ENCODE measurements around the gene RNASE7. TPM values are rescaled to one million over a fixed set of nuclear protein-coding genes. Genes with fewer than 3 reads are reported as not detected.
"Not testable (repeated sequence)": the region's sequence is repeated elsewhere in the genome, so short reads cannot be mapped to it uniquely, and the experiment has no call there.

The RNASE7 gene
- total and polyA plus RNA-seq, 4 donors = 0.12 TPM; not detected in 3

DNA sequence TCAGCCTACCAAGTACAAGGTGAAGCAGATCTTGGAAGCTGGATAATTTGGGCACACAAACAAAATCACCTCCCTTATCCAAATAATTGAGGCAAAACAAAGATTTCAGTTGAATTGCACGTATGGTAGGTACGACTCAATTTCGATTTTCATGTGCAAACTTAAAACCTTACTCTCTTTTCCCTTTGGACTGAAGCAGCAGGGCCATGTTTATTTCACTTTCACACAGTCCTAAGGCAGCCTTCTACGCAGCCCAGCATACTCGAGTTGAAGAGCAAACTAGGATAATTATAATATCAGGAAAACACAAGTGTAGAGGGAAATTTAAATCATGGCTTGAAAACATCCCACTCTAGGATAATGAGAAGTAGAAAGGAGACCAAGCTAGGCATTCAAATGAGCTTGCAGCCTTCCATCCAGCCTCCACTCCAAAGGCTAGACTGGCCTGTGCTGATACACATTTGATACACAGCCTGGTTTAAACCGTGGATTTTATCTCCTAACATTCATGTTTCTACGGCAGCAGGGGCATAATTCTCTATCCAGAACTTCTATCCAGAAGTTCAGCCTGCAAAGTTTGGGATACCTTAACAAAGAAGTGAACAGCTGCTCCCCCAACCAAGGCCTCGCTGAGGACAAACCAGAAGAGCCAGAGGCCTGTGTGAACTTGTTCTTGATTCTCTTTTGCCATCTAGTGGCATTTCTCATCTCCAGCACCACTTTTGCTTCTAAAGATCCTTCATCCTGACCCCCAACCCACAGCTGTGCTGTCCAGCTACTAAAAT is 2.4 kb upstream of the RNASE7 start:
- Histone ChIP-seq H3K27ac (ENCODE audit: low read depth, low read length) (peak overlapping the region; percentile 79), H3K36me3 (ENCODE audit: control insufficient read depth, insufficient read depth, low read length) (no peaks in the 10 kb centered on the region), H3K4me3 (ENCODE audit: low read depth, low read length) (peak overlapping the region; percentile 11), H3K27me3 (ENCODE audit: control insufficient read depth, insufficient read depth, low read length) (no peaks in the 10 kb centered on the region), H3K9me3 (ENCODE audit: control insufficient read depth, insufficient read depth, low read length) (no peaks in the 10 kb centered on the region), H3K4me1 (ENCODE audit: control insufficient read depth, insufficient read depth, low read length) (peaks cover 35% of the 10 kb centered on the region)
- 35% methylated on average over 6 of the region's 8 CpGs for WGBS (ENCODE audit: insufficient coverage)
- DNase-seq (ENCODE audit: low read depth in 4 of 6, low spot score in 6 of 6) = peak in 5 of 6 donors; percentile 61 to 89 (median 68)

GRCh38 chr14:21040370-21040925 is 1.7 kb upstream of the RNASE7 start:
- WGBS (ENCODE audit: insufficient coverage) = 75% methylated on average over 7 of the region's 8 CpGs
- Histone ChIP-seq H3K4me1 (ENCODE audit: control insufficient read depth, insufficient read depth, low read length) (peaks cover 35% of the 10 kb centered on the region), H3K27me3 (ENCODE audit: control insufficient read depth, insufficient read depth, low read length) (no peaks in the 10 kb centered on the region), H3K27ac (ENCODE audit: low read depth, low read length) (no peak overlapping the region), H3K4me3 (ENCODE audit: low read depth, low read length) (no peak overlapping the region), H3K36me3 (ENCODE audit: control insufficient read depth, insufficient read depth, low read length) (no peaks in the 10 kb centered on the region), H3K9me3 (ENCODE audit: control insufficient read depth, insufficient read depth, low read length) (no peaks in the 10 kb centered on the region)
- no peak for DNase-seq (ENCODE audit: low read depth in 4 of 6, low spot score in 6 of 6)

GRCh38 chr14:21040941-21041340 is 1.2 kb upstream of the RNASE7 start:
- H3K4me1 ChIP-seq (ENCODE audit: control insufficient read depth, insufficient read depth, low read length) = peaks cover 35% of the 10 kb centered on the region
- not testable (repeated sequence) for H3K36me3 ChIP-seq (ENCODE audit: control insufficient read depth, insufficient read depth, low read length); H3K4me3 ChIP-seq (ENCODE audit: low read depth, low read length); H3K9me3 ChIP-seq (ENCODE audit: control insufficient read depth, insufficient read depth, low read length); H3K27me3 ChIP-seq (ENCODE audit: control insufficient read depth, insufficient read depth, low read length); H3K27ac ChIP-seq (ENCODE audit: low read depth, low read length); DNase-seq (ENCODE audit: low read depth in 4 of 6, low spot score in 6 of 6)
- 94% methylated on average over 2 of the region's 3 CpGs for WGBS (ENCODE audit: insufficient coverage)

DNA sequence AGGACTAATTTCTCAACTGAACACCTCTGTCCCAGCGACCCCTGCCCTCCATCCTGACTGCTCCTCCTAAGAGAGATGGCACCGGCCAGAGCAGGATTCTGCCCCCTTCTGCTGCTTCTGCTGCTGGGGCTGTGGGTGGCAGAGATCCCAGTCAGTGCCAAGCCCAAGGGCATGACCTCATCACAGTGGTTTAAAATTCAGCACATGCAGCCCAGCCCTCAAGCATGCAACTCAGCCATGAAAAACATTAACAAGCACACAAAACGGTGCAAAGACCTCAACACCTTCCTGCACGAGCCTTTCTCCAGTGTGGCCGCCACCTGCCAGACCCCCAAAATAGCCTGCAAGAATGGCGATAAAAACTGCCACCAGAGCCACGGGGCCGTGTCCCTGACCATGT is 756 bp downstream of the RNASE7 start:
- peaks cover 28% of the 10 kb centered on the region for H3K4me1 ChIP-seq (ENCODE audit: control insufficient read depth, insufficient read depth, low read length)
- no peaks in the 10 kb centered on the region for H3K36me3 ChIP-seq (ENCODE audit: control insufficient read depth, insufficient read depth, low read length)
- no peak overlapping the region for H3K27ac ChIP-seq (ENCODE audit: low read depth, low read length)
- no peaks in the 10 kb centered on the region for H3K9me3 ChIP-seq (ENCODE audit: control insufficient read depth, insufficient read depth, low read length)
- DNase-seq (ENCODE audit: low read depth in 4 of 6, low spot score in 6 of 6) = peak in 1 of 6 donors; percentile 20
- WGBS (ENCODE audit: insufficient coverage) = 53% methylated on average over 8 of the region's 8 CpGs
- no peaks in the 10 kb centered on the region for H3K27me3 ChIP-seq (ENCODE audit: control insufficient read depth, insufficient read depth, low read length)
- H3K4me3 ChIP-seq (ENCODE audit: low read depth, low read length) = no peak overlapping the region

GRCh38 chr14:21043387-21043973 is 1.3 kb downstream of the RNASE7 start:
- 46% methylated on average over 1 of the region's 2 CpGs for WGBS (ENCODE audit: insufficient coverage)
- no peak overlapping the region for H3K27ac ChIP-seq (ENCODE audit: low read depth, low read length)
- DNase-seq (ENCODE audit: low read depth in 4 of 6, low spot score in 6 of 6) = no peak

DNA sequence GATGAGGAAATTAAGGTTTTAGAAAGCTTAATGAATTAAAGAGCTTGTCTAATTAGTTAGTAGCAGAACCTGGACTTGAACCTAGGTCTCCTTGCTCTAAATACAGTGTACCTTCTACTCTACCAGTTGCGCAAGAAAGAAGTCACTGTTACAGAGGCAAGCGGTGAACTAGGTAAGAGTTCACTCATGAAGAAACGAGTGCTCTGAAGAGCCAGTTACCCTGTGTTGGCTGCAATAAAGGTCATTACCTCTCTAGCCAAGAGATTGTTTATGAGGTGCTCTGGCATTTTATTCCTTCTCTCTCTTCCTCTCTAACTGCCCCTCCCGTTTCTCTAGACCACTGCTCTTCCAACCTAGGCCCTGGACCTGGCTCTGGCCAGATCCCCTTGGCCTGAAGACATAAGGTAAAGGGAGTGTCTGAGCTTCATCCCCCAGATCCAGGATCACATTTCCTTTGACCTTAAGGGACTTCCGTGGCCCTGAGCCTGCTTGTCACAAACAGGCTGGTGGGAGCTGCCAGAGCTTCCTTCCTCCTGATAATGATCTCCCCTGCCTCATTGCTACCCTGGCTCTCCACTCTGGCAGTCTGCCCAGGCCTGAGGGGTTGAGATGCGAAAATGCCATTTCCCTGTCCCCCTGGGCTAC is 1.9 kb downstream of the RNASE7 start:
- 49% methylated on average over 4 of the region's 6 CpGs for WGBS (ENCODE audit: insufficient coverage)
- H3K4me3 ChIP-seq (ENCODE audit: low read depth, low read length) = no peak overlapping the region
- H3K4me1 ChIP-seq (ENCODE audit: control insufficient read depth, insufficient read depth, low read length) = peaks cover 19% of the 10 kb centered on the region
- no peaks in the 10 kb centered on the region for H3K27me3 ChIP-seq (ENCODE audit: control insufficient read depth, insufficient read depth, low read length)
- DNase-seq (ENCODE audit: low read depth in 4 of 6, low spot score in 6 of 6) = no peak
- no peaks in the 10 kb centered on the region for H3K36me3 ChIP-seq (ENCODE audit: control insufficient read depth, insufficient read depth, low read length)
- no peak overlapping the region for H3K27ac ChIP-seq (ENCODE audit: low read depth, low read length)
- H3K9me3 ChIP-seq (ENCODE audit: control insufficient read depth, insufficient read depth, low read length) = no peaks in the 10 kb centered on the region

More at GRCh38 chr14:21043387-21043973, 1.3 kb downstream of the RNASE7 start:
- H3K4me1 ChIP-seq (ENCODE audit: control insufficient read depth, insufficient read depth, low read length) = peaks cover 25% of the 10 kb centered on the region
- no peaks in the 10 kb centered on the region for H3K9me3 ChIP-seq (ENCODE audit: control insufficient read depth, insufficient read depth, low read length)
- H3K36me3 ChIP-seq (ENCODE audit: control insufficient read depth, insufficient read depth, low read length) = no peaks in the 10 kb centered on the region
- no peaks in the 10 kb centered on the region for H3K27me3 ChIP-seq (ENCODE audit: control insufficient read depth, insufficient read depth, low read length)
- no peak overlapping the region for H3K4me3 ChIP-seq (ENCODE audit: low read depth, low read length)

GRCh38 chr14:21047378-21047781 is 5.2 kb downstream of the RNASE7 start:
- H3K27ac ChIP-seq (ENCODE audit: low read depth, low read length) = no peak overlapping the region
- WGBS (ENCODE audit: insufficient coverage) = no CpG with 5 or more reads among the region's 2 CpGs
- peaks cover 12% of the 10 kb centered on the region for H3K4me1 ChIP-seq (ENCODE audit: control insufficient read depth, insufficient read depth, low read length)
- no peak for DNase-seq (ENCODE audit: low read depth in 4 of 6, low spot score in 6 of 6)
- H3K27me3 ChIP-seq (ENCODE audit: control insufficient read depth, insufficient read depth, low read length) = no peaks in the 10 kb centered on the region
- no peaks in the 10 kb centered on the region for H3K9me3 ChIP-seq (ENCODE audit: control insufficient read depth, insufficient read depth, low read length)
- no peak overlapping the region for H3K4me3 ChIP-seq (ENCODE audit: low read depth, low read length)
- H3K36me3 ChIP-seq (ENCODE audit: control insufficient read depth, insufficient read depth, low read length) = no peaks in the 10 kb centered on the region

DNA sequence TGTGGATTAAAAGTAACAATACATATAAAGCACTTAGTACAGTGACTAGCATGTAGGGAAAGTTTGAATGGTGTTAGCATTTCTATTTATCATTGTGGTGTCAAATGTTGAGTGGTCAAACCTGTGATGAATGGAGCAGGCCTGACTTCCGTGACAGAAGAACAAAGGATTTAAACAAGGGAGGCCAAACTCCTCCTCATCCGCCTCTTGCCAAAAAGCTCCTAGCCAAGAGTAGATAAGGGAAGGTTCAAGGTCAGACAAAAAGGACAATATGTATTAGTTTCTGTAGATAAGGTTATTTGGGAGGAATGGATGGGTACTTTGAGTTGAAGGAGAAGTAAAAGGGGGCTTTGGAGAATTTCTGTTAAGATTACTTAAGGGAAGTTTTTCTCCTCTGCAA is 6.5 kb downstream of the RNASE7 start:
- Histone ChIP-seq H3K4me1 (ENCODE audit: control insufficient read depth, insufficient read depth, low read length) (peaks cover 3% of the 10 kb centered on the region), H3K36me3 (ENCODE audit: control insufficient read depth, insufficient read depth, low read length) (no peaks in the 10 kb centered on the region), H3K9me3 (ENCODE audit: control insufficient read depth, insufficient read depth, low read length) (no peaks in the 10 kb centered on the region), H3K27ac (ENCODE audit: low read depth, low read length) (no peak overlapping the region), H3K4me3 (ENCODE audit: low read depth, low read length) (no peak overlapping the region), H3K27me3 (ENCODE audit: control insufficient read depth, insufficient read depth, low read length) (no peaks in the 10 kb centered on the region)
- WGBS (ENCODE audit: insufficient coverage) = no CpG with 5 or more reads among the region's 2 CpGs
- no peak for DNase-seq (ENCODE audit: low read depth in 4 of 6, low spot score in 6 of 6)

GRCh38 chr14:21049271-21049673 is 7.1 kb downstream of the RNASE7 start:
- WGBS (ENCODE audit: insufficient coverage) = 100% methylated on average over 2 of the region's 3 CpGs
- Histone ChIP-seq H3K27me3 (ENCODE audit: control insufficient read depth, insufficient read depth, low read length) (no peaks in the 10 kb centered on the region), H3K4me3 (ENCODE audit: low read depth, low read length) (no peak overlapping the region), H3K4me1 (ENCODE audit: control insufficient read depth, insufficient read depth, low read length) (peaks cover 2% of the 10 kb centered on the region), H3K9me3 (ENCODE audit: control insufficient read depth, insufficient read depth, low read length) (no peaks in the 10 kb centered on the region), H3K27ac (ENCODE audit: low read depth, low read length) (no peak overlapping the region), H3K36me3 (ENCODE audit: control insufficient read depth, insufficient read depth, low read length) (no peaks in the 10 kb centered on the region)
- no peak for DNase-seq (ENCODE audit: low read depth in 4 of 6, low spot score in 6 of 6)

Data from spinal cord (tissue), 10 donors.